WTC11 (cell line): Measurements from ENCODE around the gene CAPN12. TPM values are rescaled to one million over a fixed set of nuclear protein-coding genes. Genes with fewer than 3 reads are reported as not detected.

Experiments used
- ATAC-seq: fragments of 200-7000 bp; cut with Tn5 transposase; 2 replicates; pipeline ENCODE4 v1.10.0; 2021; ENCODE audit warnings: mild to moderate bottlenecking, moderate library complexity
- CTCF ChIA-PET: fragments of 300-600 bp; sonication (Branson Sonifier 250); formaldehyde crosslinking; loops from one replicate; lab custom pipeline; 2021; ENCODE audit warnings: antibody characterized with exemption; lab: Charles Lee
- POLR2A ChIA-PET: fragments of 350-600 bp; sonication (Branson Sonifier 250); formaldehyde crosslinking; loops from one replicate; lab custom pipeline; 2021; ENCODE audit warnings: antibody characterized with exemption; lab: Charles Lee
- DNase-seq: peaks from one replicate; pipeline ENCODE4 v3.0.0; 2021; ENCODE audit warnings: low spot score
- H3K27ac Mint-ChIP-seq: 2 replicates; pipeline ENCODE4 v1.8.0; 2021; ENCODE audit warnings: mixed read lengths
- H3K27me3 Mint-ChIP-seq: 2 replicates; pipeline ENCODE4 v1.8.0; 2021; ENCODE audit warnings: low read depth, mild to moderate bottlenecking, moderate library complexity, mixed read lengths
- H3K36me3 Mint-ChIP-seq: 2 replicates; pipeline ENCODE4 v1.8.0; 2021; ENCODE audit warnings: mixed read lengths
- H3K4me1 Mint-ChIP-seq: 2 replicates; pipeline ENCODE4 v1.8.0; 2022; ENCODE audit warnings: mixed read lengths
- H3K4me3 Mint-ChIP-seq: 2 replicates; pipeline ENCODE4 v1.8.0; 2021; ENCODE audit warnings: mild to moderate bottlenecking, moderate library complexity, mixed read lengths
- H3K9me3 Mint-ChIP-seq: 2 replicates; pipeline ENCODE4 v1.8.0; 2021; ENCODE audit warnings: mixed read lengths
- CREB1 ChIP-seq: sonication (generic); formaldehyde crosslinking; IDR thresholded peaks from 2 replicates; pipeline ENCODE4 v1.8.0; 2023; ENCODE audit warnings: mild to moderate bottlenecking, missing genetic modification reagents
- FOXP1 ChIP-seq: sonication (generic); formaldehyde crosslinking; IDR thresholded peaks from 2 replicates; pipeline ENCODE4 v1.8.0; 2022; ENCODE audit warnings: missing genetic modification reagents, mild to moderate bottlenecking, moderate library complexity, borderline replicate concordance
- GRHL2 ChIP-seq: fragments of 250-450 bp; sonication (Bioruptor Pico); IDR thresholded peaks from 2 replicates; pipeline ENCODE4 v1.8.0; 2022; ENCODE audit warnings: mild to moderate bottlenecking, moderate library complexity; ENCODE audit not compliant: insufficient replicate concordance, severe bottlenecking
- JUN ChIP-seq: sonication (generic); formaldehyde crosslinking; IDR thresholded peaks from 2 replicates; pipeline ENCODE4 v1.8.0; 2023; ENCODE audit warnings: mild to moderate bottlenecking, missing genetic modification reagents
- NFYB ChIP-seq: sonication (generic); formaldehyde crosslinking; conservative IDR thresholded peaks from 2 replicates; pipeline ENCODE4 v1.8.0; 2022; ENCODE audit warnings: low read depth, missing genetic modification reagents
- OVOL2 ChIP-seq: fragments of 250-450 bp; sonication (Bioruptor Pico); IDR thresholded peaks from 2 replicates; pipeline ENCODE4 v1.9.0; 2021; ENCODE audit warnings: mild to moderate bottlenecking, borderline replicate concordance
- SOX15 ChIP-seq: fragments of 250-450 bp; sonication (Bioruptor Pico); IDR thresholded peaks from 2 replicates; pipeline ENCODE4 v1.9.0; 2021; ENCODE audit warnings: mild to moderate bottlenecking
- SP1 ChIP-seq: sonication (generic); formaldehyde crosslinking; conservative IDR thresholded peaks from 2 replicates; pipeline ENCODE4 v1.8.1; 2022; ENCODE audit warnings: missing genetic modification reagents
- STAT6 ChIP-seq: sonication (generic); formaldehyde crosslinking; conservative IDR thresholded peaks from 2 replicates; pipeline ENCODE4 v1.8.1; 2023; ENCODE audit warnings: mild to moderate bottlenecking, low read depth, missing genetic modification reagents, moderate library complexity
- TP53 ChIP-seq: sonication (generic); formaldehyde crosslinking; IDR thresholded peaks from 2 replicates; pipeline ENCODE4 v1.8.1; 2023; ENCODE audit warnings: mild to moderate bottlenecking, missing genetic modification reagents
- ZBTB21 ChIP-seq: sonication (generic); formaldehyde crosslinking; IDR thresholded peaks from 2 replicates; pipeline ENCODE4 v1.8.1; 2023; ENCODE audit warnings: mild to moderate bottlenecking, missing genetic modification reagents, borderline replicate concordance
- ZNF138 ChIP-seq: sonication (generic); formaldehyde crosslinking; conservative IDR thresholded peaks from 2 replicates; pipeline ENCODE4 v1.8.1; 2022; ENCODE audit warnings: mild to moderate bottlenecking, moderate library complexity, missing genetic modification reagents
- ZNF232 ChIP-seq: sonication (generic); formaldehyde crosslinking; IDR thresholded peaks from 2 replicates; pipeline ENCODE4 v1.8.0; 2022; ENCODE audit warnings: mild to moderate bottlenecking, missing genetic modification reagents
- ZNF416 ChIP-seq: fragments of 250-450 bp; sonication (Bioruptor Pico); IDR thresholded peaks from 2 replicates; pipeline ENCODE4 v1.9.0; 2021; ENCODE audit warnings: mild to moderate bottlenecking, inconsistent platforms
- ZNF532 ChIP-seq: fragments of 250-450 bp; sonication (Bioruptor Pico); IDR thresholded peaks from 2 replicates; pipeline ENCODE4 v1.9.0; 2021; ENCODE audit warnings: mild to moderate bottlenecking, borderline replicate concordance
- ZNF671 ChIP-seq: fragments of 250-450 bp; sonication (Bioruptor Pico); IDR thresholded peaks from 2 replicates; pipeline ENCODE4 v1.8.0; 2021; ENCODE audit warnings: mild to moderate bottlenecking
- total RNA-seq: library from RNA; stranded (reverse); gene quantifications from 3 replicates; pipeline ENCODE4 v1.2.3, GENCODE V29; 2021
- TF ChIP-seq, protein P1 (sequence below): sonication (generic); formaldehyde crosslinking; IDR thresholded peaks from 2 replicates; pipeline ENCODE4 v1.8.1; 2023; ENCODE audit warnings: mild to moderate bottlenecking, moderate library complexity, missing genetic modification reagents
- TF ChIP-seq, protein P2 (sequence below): sonication (generic); formaldehyde crosslinking; IDR thresholded peaks from 2 replicates; pipeline ENCODE4 v1.8.1; 2023; ENCODE audit warnings: mild to moderate bottlenecking, missing genetic modification reagents, moderate library complexity
- TF ChIP-seq, protein P3 (sequence below): fragments of 250-450 bp; sonication (Bioruptor Pico); IDR thresholded peaks from 2 replicates; pipeline ENCODE4 v1.8.0; 2021; ENCODE audit warnings: mild to moderate bottlenecking
- TF ChIP-seq, protein P4 (sequence below): fragments of 250-450 bp; sonication (Bioruptor Pico); IDR thresholded peaks from 2 replicates; pipeline ENCODE4 v1.9.0; 2021; ENCODE audit warnings: mild to moderate bottlenecking

Gene CAPN12
- total RNA-seq, 1 experiment from 2014 or later = 9.6 TPM

- Mint-ChIP-seq H3K36me3 (peaks cover 11% of the 10 kb centered on the region), H3K27me3 (peaks cover 11% of the 10 kb centered on the region), H3K4me1 (peaks cover 12% of the 10 kb centered on the region), H3K4me3 (no peak overlapping the region), H3K9me3 (no peaks in the 10 kb centered on the region), H3K27ac (no peak overlapping the region)
- POLR2A ChIA-PET = interaction anchor here (0.6 to 0.7 kb wide), 2 partner anchors 24 to 138 kb away, joined by 3 to 4 read pairs; no protein-coding TSS in a partner anchor
- ATAC-seq (no peak), DNase-seq (no peak)
- CTCF ChIA-PET = interaction anchor here (0.7 to 3.8 kb wide), 8 partner anchors 9 to 197 kb away, joined by 3 to 26 read pairs (median 4); partner anchors contain the start of genes MRPS12 and SARS2
- TF ChIP-seq CREB1 (no peak), SP1 (CRISPR knock-in tag) (no peak), SOX15 (CRISPR knock-in tag) (no peak), ZNF532 (CRISPR knock-in tag) (no peak), GRHL2 (CRISPR knock-in tag) (no peak), ZBTB21 (CRISPR knock-in tag) (no peak), ZNF138 (CRISPR knock-in tag) (no peak), JUN (no peak), ZNF416 (CRISPR knock-in tag) (no peak), ZNF232 (CRISPR knock-in tag) (no peak), OVOL2 (CRISPR knock-in tag) (no peak), NFYB (CRISPR knock-in tag) (no peak), ZNF671 (no peak), STAT6 (no peak), FOXP1 (no peak), TP53 (no peak)
- TF ChIP-seq, protein P1, sequence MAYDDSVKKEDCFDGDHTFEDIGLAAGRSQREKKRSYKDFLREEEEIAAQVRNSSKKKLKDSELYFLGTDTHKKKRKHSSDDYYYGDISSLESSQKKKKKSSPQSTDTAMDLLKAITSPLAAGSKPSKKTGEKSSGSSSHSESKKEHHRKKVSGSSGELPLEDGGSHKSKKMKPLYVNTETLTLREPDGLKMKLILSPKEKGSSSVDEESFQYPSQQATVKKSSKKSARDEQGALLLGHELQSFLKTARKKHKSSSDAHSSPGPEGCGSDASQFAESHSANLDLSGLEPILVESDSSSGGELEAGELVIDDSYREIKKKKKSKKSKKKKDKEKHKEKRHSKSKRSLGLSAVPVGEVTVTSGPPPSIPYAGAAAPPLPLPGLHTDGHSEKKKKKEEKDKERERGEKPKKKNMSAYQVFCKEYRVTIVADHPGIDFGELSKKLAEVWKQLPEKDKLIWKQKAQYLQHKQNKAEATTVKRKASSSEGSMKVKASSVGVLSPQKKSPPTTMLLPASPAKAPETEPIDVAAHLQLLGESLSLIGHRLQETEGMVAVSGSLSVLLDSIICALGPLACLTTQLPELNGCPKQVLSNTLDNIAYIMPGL (CRISPR knock-in tag) = no peak
- TF ChIP-seq, protein P2, sequence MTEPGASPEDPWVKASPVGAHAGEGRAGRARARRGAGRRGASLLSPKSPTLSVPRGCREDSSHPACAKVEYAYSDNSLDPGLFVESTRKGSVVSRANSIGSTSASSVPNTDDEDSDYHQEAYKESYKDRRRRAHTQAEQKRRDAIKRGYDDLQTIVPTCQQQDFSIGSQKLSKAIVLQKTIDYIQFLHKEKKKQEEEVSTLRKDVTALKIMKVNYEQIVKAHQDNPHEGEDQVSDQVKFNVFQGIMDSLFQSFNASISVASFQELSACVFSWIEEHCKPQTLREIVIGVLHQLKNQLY (CRISPR knock-in tag) = no peak
- TF ChIP-seq, protein P3, sequence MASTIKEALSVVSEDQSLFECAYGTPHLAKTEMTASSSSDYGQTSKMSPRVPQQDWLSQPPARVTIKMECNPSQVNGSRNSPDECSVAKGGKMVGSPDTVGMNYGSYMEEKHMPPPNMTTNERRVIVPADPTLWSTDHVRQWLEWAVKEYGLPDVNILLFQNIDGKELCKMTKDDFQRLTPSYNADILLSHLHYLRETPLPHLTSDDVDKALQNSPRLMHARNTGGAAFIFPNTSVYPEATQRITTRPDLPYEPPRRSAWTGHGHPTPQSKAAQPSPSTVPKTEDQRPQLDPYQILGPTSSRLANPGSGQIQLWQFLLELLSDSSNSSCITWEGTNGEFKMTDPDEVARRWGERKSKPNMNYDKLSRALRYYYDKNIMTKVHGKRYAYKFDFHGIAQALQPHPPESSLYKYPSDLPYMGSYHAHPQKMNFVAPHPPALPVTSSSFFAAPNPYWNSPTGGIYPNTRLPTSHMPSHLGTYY (CRISPR knock-in tag) = no peak
- TF ChIP-seq, protein P4, sequence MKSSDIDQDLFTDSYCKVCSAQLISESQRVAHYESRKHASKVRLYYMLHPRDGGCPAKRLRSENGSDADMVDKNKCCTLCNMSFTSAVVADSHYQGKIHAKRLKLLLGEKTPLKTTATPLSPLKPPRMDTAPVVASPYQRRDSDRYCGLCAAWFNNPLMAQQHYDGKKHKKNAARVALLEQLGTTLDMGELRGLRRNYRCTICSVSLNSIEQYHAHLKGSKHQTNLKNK (CRISPR knock-in tag) = no peak
Observed at GRCh38 chr19:38733241-38733492, 11.1 kb downstream of the CAPN12 start.
